Measurements from ENCODE around the gene UMODL1.
"Not testable (repeated sequence)": the region's sequence is repeated elsewhere in the genome, so short reads cannot be mapped to it uniquely, and the experiment has no call there.

Gene UMODL1

GRCh38 chr21:42069327-42069726 is 1.8 kb upstream of the UMODL1 start:
- DNase-seq (no peak), ATAC-seq (replicated peaks) (peak; percentile 98)
- no peaks in the 10 kb centered on the region for H3K9me3 Mint-ChIP-seq
- peaks cover 36 to 39% of the 10 kb centered on the region in 2 donors for H3K27me3 Mint-ChIP-seq
- no peak overlapping the region for H3K4me3 Mint-ChIP-seq
- no peak overlapping the region for H3K27ac Mint-ChIP-seq
- H3K4me1 Mint-ChIP-seq (ENCODE audit: low read depth in 2 of 2): peaks cover 2 to 21% of the 10 kb centered on the region in 2 donors
- no peaks in the 10 kb centered on the region for H3K36me3 Mint-ChIP-seq (ENCODE audit: insufficient read depth)

- Mint-ChIP-seq H3K4me3 (no peak overlapping the region), H3K36me3 (ENCODE audit: insufficient read depth) (peaks cover under 1% of the 10 kb centered on the region), H3K27me3 (peaks cover 37 to 41% of the 10 kb centered on the region in 2 donors), H3K9me3 (no peaks in the 10 kb centered on the region), H3K4me1 (ENCODE audit: low read depth in 2 of 2) (peaks cover 0 to 17% of the 10 kb centered on the region in 2 donors), H3K27ac (no peak overlapping the region)
- DNase-seq (no peak), ATAC-seq (replicated peaks) (no peak)
Measured at GRCh38 chr21:42069843-42070242, 1.3 kb upstream of the UMODL1 start.

- no peak for ATAC-seq (replicated peaks)
- no peak overlapping the region for H3K4me3 Mint-ChIP-seq
- peaks cover 2% of the 10 kb centered on the region for H3K36me3 Mint-ChIP-seq (ENCODE audit: insufficient read depth)
- DNase-seq: no peak
- peaks cover 35 to 59% of the 10 kb centered on the region in 2 donors for H3K27me3 Mint-ChIP-seq
- H3K27ac Mint-ChIP-seq: no peak overlapping the region
- H3K4me1 Mint-ChIP-seq (ENCODE audit: low read depth in 2 of 2): peaks cover 4 to 18% of the 10 kb centered on the region in 2 donors
- no peaks in the 10 kb centered on the region for H3K9me3 Mint-ChIP-seq
Measured at GRCh38 chr21:42073145-42074099, 2.3 kb downstream of the UMODL1 start.

- Mint-ChIP-seq H3K4me1 (ENCODE audit: low read depth in 2 of 2) (peaks cover 4 to 11% of the 10 kb centered on the region in 2 donors), H3K27ac (no peak overlapping the region), H3K36me3 (ENCODE audit: insufficient read depth) (peaks cover 5% of the 10 kb centered on the region), H3K9me3 (no peaks in the 10 kb centered on the region), H3K4me3 (no peak overlapping the region), H3K27me3 (peaks cover 26 to 55% of the 10 kb centered on the region in 2 donors)
- no peak for ATAC-seq (replicated peaks)
- DNase-seq: no peak
Measured at GRCh38 chr21:42075686-42076471, 4.8 kb downstream of the UMODL1 start.

- not testable (repeated sequence) for DNase-seq; H3K27ac Mint-ChIP-seq; H3K9me3 Mint-ChIP-seq; H3K36me3 Mint-ChIP-seq (ENCODE audit: insufficient read depth); H3K4me3 Mint-ChIP-seq
- ATAC-seq (replicated peaks): peak; percentile 76
- peaks cover 10 to 40% of the 10 kb centered on the region in 2 donors for H3K27me3 Mint-ChIP-seq
- peaks cover 4 to 11% of the 10 kb centered on the region in 2 donors for H3K4me1 Mint-ChIP-seq (ENCODE audit: low read depth in 2 of 2)
Measured at GRCh38 chr21:42077685-42078238, 6.6 kb downstream of the UMODL1 start.

- peaks cover 4 to 11% of the 10 kb centered on the region in 2 donors for H3K4me1 Mint-ChIP-seq (ENCODE audit: low read depth in 2 of 2)
- not testable (repeated sequence) for H3K36me3 Mint-ChIP-seq (ENCODE audit: insufficient read depth); H3K27ac Mint-ChIP-seq; H3K4me3 Mint-ChIP-seq; H3K9me3 Mint-ChIP-seq; ATAC-seq (replicated peaks); DNase-seq
- peaks cover 10 to 40% of the 10 kb centered on the region in 2 donors for H3K27me3 Mint-ChIP-seq
Measured at GRCh38 chr21:42078247-42079007, 7.3 kb downstream of the UMODL1 start.

GRCh38 chr21:42079008-42079938 is 8.2 kb downstream of the UMODL1 start:
- H3K9me3 Mint-ChIP-seq: no peaks in the 10 kb centered on the region

GRCh38 chr21:42079939-42080787 is 9.0 kb downstream of the UMODL1 start:
- Mint-ChIP-seq H3K4me1 (ENCODE audit: low read depth in 2 of 2) (peaks cover 4 to 11% of the 10 kb centered on the region in 2 donors), H3K36me3 (ENCODE audit: insufficient read depth) (peaks cover 2% of the 10 kb centered on the region), H3K9me3 (no peaks in the 10 kb centered on the region), H3K27ac (no peak overlapping the region), H3K4me3 (no peak overlapping the region), H3K27me3 (peaks cover 0 to 30% of the 10 kb centered on the region in 2 donors)
- DNase-seq (no peak), ATAC-seq (replicated peaks) (no peak)

More at GRCh38 chr21:42079008-42079938, 8.2 kb downstream of the UMODL1 start:
- ATAC-seq (replicated peaks) (no peak), DNase-seq (no peak)
- H3K4me1 Mint-ChIP-seq (ENCODE audit: low read depth in 2 of 2): peaks cover 4 to 11% of the 10 kb centered on the region in 2 donors
- H3K4me3 Mint-ChIP-seq: no peak overlapping the region
- peaks cover 5% of the 10 kb centered on the region for H3K36me3 Mint-ChIP-seq (ENCODE audit: insufficient read depth)
- H3K27me3 Mint-ChIP-seq: peaks cover 2 to 36% of the 10 kb centered on the region in 2 donors
- H3K27ac Mint-ChIP-seq: no peak overlapping the region

- Mint-ChIP-seq H3K4me1 (ENCODE audit: low read depth in 2 of 2) (peaks cover 1 to 11% of the 10 kb centered on the region in 2 donors), H3K27me3 (peaks cover 0 to 25% of the 10 kb centered on the region in 2 donors), H3K27ac (no peak overlapping the region), H3K9me3 (no peaks in the 10 kb centered on the region), H3K36me3 (ENCODE audit: insufficient read depth) (peaks cover 2% of the 10 kb centered on the region), H3K4me3 (no peak overlapping the region)
- DNase-seq (no peak), ATAC-seq (replicated peaks) (no peak)
Measured at GRCh38 chr21:42080788-42081083, 9.6 kb downstream of the UMODL1 start.

GRCh38 chr21:42081138-42081537 is 10.0 kb downstream of the UMODL1 start:
- ATAC-seq (replicated peaks): no peak

GRCh38 chr21:42081931-42082381 is 10.8 kb downstream of the UMODL1 start:
- no peak overlapping the region for H3K4me3 Mint-ChIP-seq
- peaks cover 2% of the 10 kb centered on the region for H3K36me3 Mint-ChIP-seq (ENCODE audit: insufficient read depth)
- no peak overlapping the region for H3K27ac Mint-ChIP-seq
- peaks cover 0 to 15% of the 10 kb centered on the region in 2 donors for H3K27me3 Mint-ChIP-seq
- DNase-seq: no peak
- no peak for ATAC-seq (replicated peaks)
- H3K4me1 Mint-ChIP-seq (ENCODE audit: low read depth in 2 of 2): peaks cover 1 to 11% of the 10 kb centered on the region in 2 donors
- no peaks in the 10 kb centered on the region for H3K9me3 Mint-ChIP-seq

More at GRCh38 chr21:42081138-42081537, 10.0 kb downstream of the UMODL1 start:
- Mint-ChIP-seq H3K27ac (no peak overlapping the region), H3K4me3 (no peak overlapping the region), H3K27me3 (peaks cover 0 to 21% of the 10 kb centered on the region in 2 donors), H3K4me1 (ENCODE audit: low read depth in 2 of 2) (peaks cover 1 to 11% of the 10 kb centered on the region in 2 donors), H3K9me3 (no peaks in the 10 kb centered on the region), H3K36me3 (ENCODE audit: insufficient read depth) (peaks cover 2% of the 10 kb centered on the region)
- no peak for DNase-seq
